Fibroblast of lung (primary cell): ENCODE measurements around the gene CPNE8.

Source experiments
- CTCF ChIP-seq, 2 donors: IDR thresholded peaks in 1 of 2; conservative IDR thresholded peaks in 1 of 2; 1 replicate in 1 of 2; 2 replicates in 1 of 2; pipeline ENCODE4 v1.5.1; 2011 to 2012; ENCODE audit warnings: low read length in 2 of 2, control low read depth in 1 of 2, inconsistent platforms in 1 of 2, low read depth in 1 of 2, mild to moderate bottlenecking in 1 of 2
- EZH2 ChIP-seq: IDR thresholded peaks from 2 replicates; pipeline ENCODE4 v1.5.1; 2012; ENCODE audit warnings: low read length, control low read depth, mild to moderate bottlenecking; ENCODE audit errors: missing control alignments

GRCh38 chr12:38662829-38663228 is 242.6 kb downstream of the CPNE8 start:
- no peak for TF ChIP-seq CTCF (conservative IDR thresholded peaks at IDR 0.05 in 1 of 2, IDR thresholded peaks at IDR 0.05 in 1 of 2; ENCODE audit: low read depth in 1 of 2, low read length in 2 of 2)
- no peak for TF ChIP-seq EZH2
